BJ (cell line): ENCODE measurements around the gene ABCG8. TPM values are rescaled to one million over a fixed set of nuclear protein-coding genes. Genes with fewer than 3 reads are reported as not detected.

Experiments
- CTCF ChIA-PET: fragments of 350-600 bp; formaldehyde crosslinking; extraction: SDS; loops from one replicate; lab custom pipeline; 2021; ENCODE audit warnings: antibody characterized with exemption, inconsistent platforms; lab: Yijun Ruan, JAX
- POLR2A ChIA-PET: fragments of 300-600 bp; sonication (Branson Sonifier 250); formaldehyde crosslinking; extraction: SDS; loops from one replicate; lab custom pipeline; 2021; ENCODE audit warnings: antibody characterized with exemption; lab: Charles Lee
- DNase-seq: peaks from one replicate; pipeline ENCODE4 v3.0.0-alpha.2; 2011; ENCODE audit warnings: low read depth
- H3K27me3 ChIP-seq: 2 replicates; pipeline ENCODE4 v1.6.0; 2011; ENCODE audit warnings: low read length; ENCODE audit not compliant: control insufficient read depth, insufficient read depth
- H3K36me3 ChIP-seq: 2 replicates; pipeline ENCODE4 v1.5.1; 2011; ENCODE audit warnings: low read length; ENCODE audit not compliant: control insufficient read depth, insufficient read depth
- H3K4me3 ChIP-seq: 2 replicates; pipeline ENCODE4 v1.5.1; 2011; ENCODE audit warnings: low read depth, mild to moderate bottlenecking, control low read depth, low read length
- CTCF ChIP-seq: IDR thresholded peaks from 2 replicates; pipeline ENCODE4 v1.5.1; 2011; ENCODE audit warnings: low read depth, mild to moderate bottlenecking, control low read depth, inconsistent platforms, low read length, moderate library complexity; ENCODE audit not compliant: insufficient read depth
- polyA plus RNA-seq: library from polyadenylated mRNA; depleted of rRNA; stranded (reverse); fragments of >200 nt; gene quantifications from 2 replicates; pipeline ENCODE4 v1.2.3, GENCODE V29; 2011; rRNA removed
- small RNA-seq: library from RNA; depleted of rRNA; stranded (forward); fragments of <200 nt; gene quantifications from one replicate; pipeline ENCODE3, GENCODE V24; 2012; ENCODE audit warnings: low replicate concordance, low read depth; ENCODE audit not compliant: insufficient read length

ABCG8 gene
- polyA plus RNA-seq, 1 experiment: not detected

DNA sequence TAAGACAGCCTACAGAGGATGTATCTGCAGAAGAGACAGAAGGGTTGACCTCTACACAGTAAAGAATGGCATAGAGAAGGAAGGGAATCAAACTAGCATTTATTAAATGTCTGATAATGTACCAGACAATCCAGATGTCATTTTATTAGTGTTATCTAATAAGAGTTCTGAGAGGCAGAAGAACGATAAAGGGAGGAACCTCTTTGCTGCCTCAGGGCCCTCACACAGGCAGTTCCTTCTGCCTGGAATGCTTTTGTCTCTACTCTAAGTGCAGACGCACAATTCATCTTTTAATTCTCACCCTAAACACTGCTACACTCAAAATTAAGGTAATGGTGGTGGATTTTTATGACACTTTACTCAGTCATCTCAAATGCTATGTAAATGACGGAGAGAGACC, 92.5 kb downstream of the ABCG8 start:
- Histone ChIP-seq H3K27me3 (no peaks in the 10 kb centered on the region), H3K36me3 (0 out of 2 replicates have a peak, but pooled peaks cover 1% of the 10 kb centered on the region), H3K4me3 (no peak overlapping the region)
- CTCF ChIA-PET: interaction anchor here (2.1 kb wide), 1 partner anchor 53 kb away, joined by 8 read pairs; no protein-coding TSS in a partner anchor
- DNase-seq: no peak
- POLR2A ChIA-PET: no interaction called here
- TF ChIP-seq CTCF: no peak

Small RNAs within 50 kb of the gene (small RNA-seq; reads per million reads assigned to genes)
- gene RN7SL455P: not detected
- not detected for gene RNU6-1048P

Other genes starting within 250 kb of the ABCG8 start
- gene THADA, start 242.9 kb upstream of the ABCG8 start, polyA plus RNA-seq: 15.2 and 21.6 TPM in 2 replicates
- 2.2 and 3.6 TPM in 2 replicates for gene PLEKHH2, start 201.7 kb upstream of the ABCG8 start, polyA plus RNA-seq
- gene C1GALT1C1L, start 162.5 kb upstream of the ABCG8 start, polyA plus RNA-seq: 0.12 and 0.48 TPM in 2 replicates
- gene DYNC2LI1, start 64.9 kb upstream of the ABCG8 start, polyA plus RNA-seq: 7.2 and 15.3 TPM in 2 replicates
- not detected in 2 replicates for gene ABCG5, start 132 bp upstream of the ABCG8 start, polyA plus RNA-seq
- 24.9 and 49.0 TPM in 2 replicates for gene LRPPRC, start 157.0 kb downstream of the ABCG8 start, polyA plus RNA-seq